GM21576 (cell line): ENCODE results near the gene DDB1.
"Not testable (repeated sequence)": the region's sequence is repeated elsewhere in the genome, so short reads cannot be mapped to it uniquely, and the experiment has no call there.

ENCODE experiments used
- ATAC-seq: cut with Tn5 transposase; IDR thresholded peaks from one replicate; pipeline ENCODE4 v1.9.1; 2021; ENCODE audit warnings: mild to moderate bottlenecking, moderate library complexity; ENCODE audit not compliant: unreplicated experiment

DDB1 gene

GRCh38 chr11:61273178-61274078 lies 59.5 kb downstream of the DDB1 start:
- no peak for ATAC-seq

- ATAC-seq = no peak
Observed at GRCh38 chr11:61272731-61273130, 60.2 kb downstream of the DDB1 start.

GRCh38 chr11:61270354-61271076 lies 62.4 kb downstream of the DDB1 start:
- no peak for ATAC-seq

GRCh38 chr11:61268588-61269250 lies 64.2 kb downstream of the DDB1 start:
- ATAC-seq = no peak

GRCh38 chr11:61267437-61267841 lies 65.5 kb downstream of the DDB1 start:
- ATAC-seq = no peak

GRCh38 chr11:61266602-61267001 lies 66.3 kb downstream of the DDB1 start:
- no peak for ATAC-seq

- no peak for ATAC-seq
Observed at GRCh38 chr11:61265357-61265756, 67.5 kb downstream of the DDB1 start.

- ATAC-seq = no peak
Observed at GRCh38 chr11:61264795-61265194, 68.1 kb downstream of the DDB1 start.

GRCh38 chr11:61264371-61264770 lies 68.5 kb downstream of the DDB1 start:
- no peak for ATAC-seq

GRCh38 chr11:61259363-61259762 lies 73.5 kb downstream of the DDB1 start:
- no peak for ATAC-seq

GRCh38 chr11:61258546-61258945 lies 74.4 kb downstream of the DDB1 start:
- no peak for ATAC-seq

GRCh38 chr11:61256710-61257482 lies 76.0 kb downstream of the DDB1 start:
- ATAC-seq = no peak

- ATAC-seq = no peak
Observed at GRCh38 chr11:61254403-61255025, 78.4 kb downstream of the DDB1 start.

GRCh38 chr11:61252332-61252731 lies 80.6 kb downstream of the DDB1 start:
- not testable (repeated sequence) for ATAC-seq

- not testable (repeated sequence) for ATAC-seq
Observed at GRCh38 chr11:61250796-61251765, 81.8 kb downstream of the DDB1 start.
